ENCODE data around the gene ESYT3.

DNA sequence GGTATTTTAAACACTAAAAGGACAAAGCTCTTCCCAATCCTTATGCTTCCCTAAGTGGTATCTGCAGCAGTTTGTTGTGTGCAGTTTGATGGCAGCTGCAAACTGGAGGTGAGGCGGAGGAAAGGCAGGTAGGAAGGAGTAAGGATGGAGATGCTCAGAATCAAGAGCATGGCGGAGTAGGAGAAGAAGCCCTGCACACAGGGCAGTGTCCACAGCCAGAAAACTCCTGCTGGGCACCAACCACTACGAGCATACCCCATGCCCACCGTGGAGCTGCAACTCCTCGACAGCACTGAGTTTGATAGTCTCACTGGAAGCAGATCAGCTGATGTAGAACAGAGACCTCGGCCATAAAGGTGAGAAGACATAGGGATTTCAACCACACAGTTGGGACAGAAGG is 30.3 kb upstream of the ESYT3 start:
- TF ChIP-seq POLR2AphosphoS5 (IDR thresholded peaks at IDR 0.05; ENCODE audit: low read depth, low read length), result no peak
- TF ChIP-seq, protein P1, sequence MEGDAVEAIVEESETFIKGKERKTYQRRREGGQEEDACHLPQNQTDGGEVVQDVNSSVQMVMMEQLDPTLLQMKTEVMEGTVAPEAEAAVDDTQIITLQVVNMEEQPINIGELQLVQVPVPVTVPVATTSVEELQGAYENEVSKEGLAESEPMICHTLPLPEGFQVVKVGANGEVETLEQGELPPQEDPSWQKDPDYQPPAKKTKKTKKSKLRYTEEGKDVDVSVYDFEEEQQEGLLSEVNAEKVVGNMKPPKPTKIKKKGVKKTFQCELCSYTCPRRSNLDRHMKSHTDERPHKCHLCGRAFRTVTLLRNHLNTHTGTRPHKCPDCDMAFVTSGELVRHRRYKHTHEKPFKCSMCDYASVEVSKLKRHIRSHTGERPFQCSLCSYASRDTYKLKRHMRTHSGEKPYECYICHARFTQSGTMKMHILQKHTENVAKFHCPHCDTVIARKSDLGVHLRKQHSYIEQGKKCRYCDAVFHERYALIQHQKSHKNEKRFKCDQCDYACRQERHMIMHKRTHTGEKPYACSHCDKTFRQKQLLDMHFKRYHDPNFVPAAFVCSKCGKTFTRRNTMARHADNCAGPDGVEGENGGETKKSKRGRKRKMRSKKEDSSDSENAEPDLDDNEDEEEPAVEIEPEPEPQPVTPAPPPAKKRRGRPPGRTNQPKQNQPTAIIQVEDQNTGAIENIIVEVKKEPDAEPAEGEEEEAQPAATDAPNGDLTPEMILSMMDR (IDR thresholded peaks at IDR 0.05), result no peak

All from Panc1 (cell line).